ENCODE measurements around the gene TALDO1. TPM values are rescaled to one million over a fixed set of nuclear protein-coding genes. Genes with fewer than 3 reads are reported as not detected.

TALDO1 gene
- total RNA-seq, 1 experiment from 2014 or later = 268 TPM

DNA sequence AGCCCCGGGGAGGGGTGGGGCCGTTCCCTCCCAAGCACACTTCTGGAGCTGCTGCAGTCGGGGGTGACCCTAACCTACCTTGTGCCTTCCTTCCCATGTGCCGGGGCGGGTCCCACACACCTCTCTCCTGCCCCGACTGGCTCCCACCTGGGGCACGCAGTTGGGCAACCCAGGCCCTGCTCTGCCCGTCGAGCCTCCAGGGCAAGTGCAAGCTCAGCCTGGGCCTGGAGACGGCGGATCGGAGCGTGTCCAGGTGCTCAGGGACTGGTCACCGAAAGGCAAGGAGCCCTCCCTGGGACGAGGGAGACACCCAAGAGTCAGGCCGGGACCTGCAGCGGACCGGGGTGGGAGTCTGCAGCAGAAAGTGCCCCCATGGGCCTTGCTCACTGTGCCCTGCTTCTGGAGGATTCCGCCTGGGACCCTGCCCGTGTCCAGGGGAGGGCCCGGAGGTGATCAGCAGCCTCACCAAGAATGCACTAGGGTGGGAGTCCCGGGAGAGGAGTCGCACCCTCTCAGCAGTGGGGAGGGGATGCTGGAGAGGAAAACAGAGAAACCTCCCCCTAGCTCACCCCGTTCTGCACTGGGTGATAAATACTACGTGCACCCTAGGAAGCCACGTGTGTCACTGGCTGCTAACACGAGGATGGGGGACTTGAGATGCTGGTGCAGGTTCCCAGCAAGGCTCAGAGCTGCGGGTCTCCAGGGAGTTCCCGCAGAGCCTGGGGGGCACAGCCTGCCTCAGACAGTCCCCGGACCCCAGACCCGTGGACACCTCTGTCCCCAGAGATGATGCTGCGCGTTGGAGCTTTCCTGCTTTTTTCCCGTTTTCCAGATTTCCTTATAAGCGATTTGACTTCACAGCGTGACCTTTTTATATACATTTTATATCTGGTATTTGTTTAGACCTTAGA lies 35.3 kb downstream of the TALDO1 start:
- peaks cover 2% of the 10 kb centered on the region; the same call in 1 of the 2 replicates for H3K4me1 ChIP-seq (ENCODE audit: insufficient read depth, low read length)
- Mint-ChIP-seq H3K27me3 (ENCODE audit: low read depth) (peaks cover 10% of the 10 kb centered on the region), H3K4me3 (peak overlapping the region; percentile 32 to 73; a peak in 1 of 5 replicates), H3K27ac (no peak overlapping the region), H3K4me1 (peaks cover 22 to 34% of the 10 kb centered on the region in 2 experiments), H3K9me3 (no peaks in the 10 kb centered on the region), H3K36me3 (ENCODE audit: insufficient read depth in 1 of 3, low read depth in 3 of 3) (peaks cover 4 to 21% (median 17%) of the 10 kb centered on the region in 3 experiments; a peak in 6 of 7 replicates)
- H2AK5ac ChIP-seq (ENCODE audit: insufficient read length, low read length) = no peak overlapping the region
- H4K8ac ChIP-seq (replicated peaks; ENCODE audit: insufficient read length, low read depth, low read length) = no peak overlapping the region
- H4K20me1 ChIP-seq (ENCODE audit: control insufficient read depth, insufficient read depth, insufficient read length) = no peaks in the 10 kb centered on the region
- H3K4ac ChIP-seq (ENCODE audit: low read depth, low read length) = no peak overlapping the region
- H3K79me2 ChIP-seq (ENCODE audit: insufficient read depth, low read length) = no peaks in the 10 kb centered on the region
- no peak overlapping the region for H2BK120ac ChIP-seq (ENCODE audit: low read depth, low read length, poor library complexity, severe bottlenecking)
- no peak overlapping the region for H2BK15ac ChIP-seq (ENCODE audit: low read depth, low read length)
- no peak overlapping the region for H4K5ac ChIP-seq (ENCODE audit: insufficient read length, low read depth, low read length)
- H3K23me2 ChIP-seq (ENCODE audit: insufficient read length, low read depth, low read length, poor library complexity, severe bottlenecking) = peaks cover 10% of the 10 kb centered on the region
- no peak overlapping the region for H2BK20ac ChIP-seq (ENCODE audit: low read depth, low read length, poor library complexity, severe bottlenecking)
- no peak overlapping the region for H3K56ac ChIP-seq (ENCODE audit: insufficient read length, low read depth, low read length)
- H3K4me2 ChIP-seq (ENCODE audit: insufficient read depth, insufficient read length, low read length) = no peak overlapping the region
- no peak overlapping the region for H3K18ac ChIP-seq (ENCODE audit: insufficient read length, low read depth, low read length)
- no peak for DNase-seq
- no CpG with 5 or more reads among the region's 36 CpGs for WGBS (ENCODE audit: extremely low coverage, insufficient read length, low lambda C conversion rate)
- H3K9ac ChIP-seq (ENCODE audit: extremely low read depth, insufficient read length, low read length) = no peak overlapping the region
- no peak overlapping the region for H4K91ac ChIP-seq (ENCODE audit: insufficient read length, low read depth, low read length)
- H3K14ac ChIP-seq (ENCODE audit: insufficient read depth, low read length) = no peak overlapping the region; the same call in 1 of the 2 replicates
- H3K27ac ChIP-seq (ENCODE audit: insufficient read length, low read depth, low read length) = no peak overlapping the region
- no peak for TF ChIP-seq CTCF (conservative IDR thresholded peaks at IDR 0.05)
- H2BK5ac ChIP-seq (ENCODE audit: insufficient read length, low read length) = no peak overlapping the region
- H3K9me3 ChIP-seq (ENCODE audit: control insufficient read depth, low read depth, low read length) = no peaks in the 10 kb centered on the region
- no peaks in the 10 kb centered on the region for H3K27me3 ChIP-seq (ENCODE audit: insufficient read depth, low read length)
- no peak overlapping the region for H3K23ac ChIP-seq (ENCODE audit: insufficient read length, low read depth, low read length)
- no peak overlapping the region for H2BK12ac ChIP-seq (ENCODE audit: insufficient read length, low read depth, low read length)
- H3K79me1 ChIP-seq (ENCODE audit: insufficient read depth, low read depth, low read length, poor library complexity, severe bottlenecking) = peaks cover 4% of the 10 kb centered on the region
- H2AFZ ChIP-seq (ENCODE audit: low read length) = no peak overlapping the region
- H3T11ph ChIP-seq (ENCODE audit: low read length) = no peak overlapping the region

All from H9 (cell line).